AML-193 (cell line): ENCODE measurements around the gene MEG3.
"Not testable (repeated sequence)": the region's sequence is repeated elsewhere in the genome, so short reads cannot be mapped to it uniquely, and the experiment has no call there.

Source experiments
- DNase-seq, 2 experiments: peaks; one replicate each; lab custom pipeline; 2025; lab: John Stamatoyannopoulos, UW

MEG3 gene

GRCh38 chr14:100788942-100789341, 37.0 kb upstream of the MEG3 start:
- DNase-seq, result no peak

DNA sequence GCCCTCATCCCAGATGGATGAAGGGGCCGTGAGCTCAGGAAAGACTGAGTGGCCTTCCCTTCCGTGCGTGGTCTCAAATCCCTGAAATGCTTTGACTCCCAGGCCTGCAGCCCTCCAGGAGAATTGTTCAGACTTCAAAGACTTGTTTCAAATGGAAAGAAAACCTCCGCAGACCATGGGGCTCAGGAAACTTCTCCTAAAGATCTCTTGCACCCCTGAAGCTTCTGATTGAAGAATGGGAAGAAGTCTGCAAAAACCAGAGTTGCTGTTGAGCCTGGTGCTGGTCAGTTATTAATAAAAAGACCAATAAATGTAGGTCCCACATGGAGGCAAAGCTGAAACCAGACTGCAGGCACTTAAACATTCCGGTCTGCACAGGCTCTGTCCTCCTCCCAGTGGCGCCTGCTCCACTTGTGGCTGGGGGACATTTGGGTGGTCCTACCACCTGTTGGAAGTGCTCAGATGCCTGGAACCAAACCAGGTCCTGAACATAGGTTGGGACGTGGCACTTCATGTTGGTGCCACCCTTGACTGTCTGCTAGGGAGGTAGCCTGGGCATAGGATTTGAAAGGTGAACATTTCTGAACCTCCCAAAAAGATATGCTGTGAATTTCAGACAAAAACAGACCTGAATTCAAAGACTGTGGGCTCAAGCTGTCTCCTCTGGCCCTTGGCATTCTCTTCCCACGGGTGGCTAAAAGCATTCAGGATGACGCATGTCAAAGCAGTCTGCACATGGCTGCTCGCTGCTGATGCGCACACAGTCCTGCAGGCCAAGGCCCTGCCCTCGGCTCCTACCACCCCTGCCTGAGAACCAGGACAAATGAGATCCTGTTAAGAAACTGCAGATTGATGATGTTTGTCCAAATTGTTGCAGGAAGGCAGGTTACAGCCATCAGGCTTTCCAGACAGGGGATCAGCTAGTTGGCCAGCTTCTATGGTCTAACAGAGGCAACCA, 36.2 kb upstream of the MEG3 start:
- DNase-seq, result no peak

- no peak for DNase-seq
These were observed 35.2 kb upstream of the MEG3 start for GRCh38 chr14:100790502-100791347.

- DNase-seq, result no peak
These were observed 34.6 kb upstream of the MEG3 start for GRCh38 chr14:100791348-100791735.

- DNase-seq, result no peak
These were observed 33.9 kb upstream of the MEG3 start for GRCh38 chr14:100791995-100792394.

DNA sequence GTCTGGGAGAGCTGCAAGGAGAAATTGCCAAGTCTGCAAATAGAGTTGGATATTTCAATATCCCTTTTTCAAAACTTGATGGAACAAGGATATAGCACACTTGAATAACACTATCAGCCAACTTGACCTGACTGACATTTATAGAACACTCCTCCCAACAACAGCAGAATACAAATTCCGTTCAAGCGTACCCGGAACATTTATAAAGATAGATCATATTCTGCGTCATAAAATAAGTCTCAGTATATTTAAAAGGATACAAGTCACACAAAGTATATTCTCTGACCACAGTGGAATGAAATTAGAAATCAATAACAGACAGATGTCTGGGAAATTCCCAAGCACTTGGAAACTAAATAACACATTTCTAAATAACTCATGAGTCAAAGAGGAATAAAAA, 29.0 kb upstream of the MEG3 start:
- DNase-seq, result no peak

DNA sequence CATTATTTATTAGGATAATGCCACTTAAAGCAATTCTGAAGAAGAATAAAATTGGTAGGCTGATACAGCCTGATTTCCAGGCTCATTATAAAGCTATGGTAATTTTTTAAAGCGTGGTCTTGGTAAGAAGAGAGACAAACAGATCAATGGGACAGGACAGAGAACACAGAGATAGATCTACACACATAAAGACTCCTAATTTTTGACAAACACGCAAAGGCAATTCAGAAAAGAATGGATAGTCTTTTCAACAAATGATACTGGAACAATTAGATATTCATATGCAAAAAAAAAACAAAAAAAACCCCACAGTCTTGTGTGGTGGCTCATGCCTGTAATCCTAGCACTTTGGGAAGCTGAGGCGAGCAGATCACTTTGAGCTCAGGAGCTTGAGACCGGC, 25.9 kb upstream of the MEG3 start:
- no peak for DNase-seq

- DNase-seq, result not testable (repeated sequence)
These were observed 24.5 kb upstream of the MEG3 start for GRCh38 chr14:100801433-100801832.

DNA sequence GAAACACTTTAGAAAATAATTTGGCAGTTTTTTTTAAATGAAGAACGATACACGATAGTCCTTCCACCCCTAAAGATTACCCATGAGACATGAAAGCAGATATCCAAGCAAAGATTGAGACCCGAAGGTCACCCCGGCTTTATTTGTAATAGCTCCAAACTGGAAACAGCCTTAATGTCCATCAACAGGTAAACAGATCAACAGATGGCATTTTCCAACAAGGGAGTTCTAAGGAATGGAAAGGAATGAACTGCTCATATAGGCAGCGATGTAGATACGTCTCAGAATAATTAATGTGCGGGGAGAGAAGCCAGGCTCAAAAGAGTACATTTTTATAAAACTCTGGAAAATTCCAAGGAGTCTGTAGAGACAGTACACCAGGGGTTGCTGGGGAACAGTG, 23.7 kb upstream of the MEG3 start:
- DNase-seq, result no peak

GRCh38 chr14:100802766-100803165, 23.2 kb upstream of the MEG3 start:
- no peak for DNase-seq

DNA sequence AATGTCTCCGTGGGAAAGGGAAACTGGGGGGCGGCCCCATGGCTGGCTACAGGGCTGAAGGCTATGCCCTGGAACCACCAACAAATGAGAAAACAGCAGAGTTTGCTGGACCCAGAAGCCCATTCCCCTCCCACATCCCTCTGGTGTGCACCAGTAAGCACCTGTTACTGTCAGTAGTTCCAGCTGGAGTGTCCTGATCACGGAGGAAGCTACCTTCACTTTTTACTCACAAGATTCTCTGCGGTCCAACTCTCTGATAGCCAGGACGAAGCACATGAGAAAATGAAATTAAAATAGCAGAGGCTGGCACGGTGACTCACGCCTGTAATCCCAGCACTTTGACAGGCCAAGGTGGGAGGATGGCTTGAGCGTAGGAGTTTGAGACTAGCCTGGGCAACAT, 22.7 kb upstream of the MEG3 start:
- DNase-seq, result no peak

DNA sequence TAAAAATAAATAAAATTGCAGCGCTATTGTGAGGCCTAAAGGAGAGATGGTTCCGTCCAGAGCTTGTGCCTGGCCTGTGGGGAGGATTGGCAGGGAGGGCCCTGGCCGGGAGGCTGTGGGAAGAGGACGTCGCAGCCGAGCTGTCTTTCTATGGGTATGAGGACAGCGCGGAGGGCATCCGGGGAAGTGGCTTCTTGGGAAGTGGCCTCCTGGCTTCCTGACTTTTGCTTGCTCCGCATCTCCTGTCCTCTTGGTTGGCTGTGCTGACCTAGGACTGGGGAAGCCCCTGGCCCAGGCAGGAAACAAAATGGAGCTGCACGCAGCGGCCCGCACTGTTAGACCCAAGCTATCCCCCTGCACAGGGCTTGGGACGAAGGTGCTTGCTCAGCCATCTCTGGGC, 22.2 kb upstream of the MEG3 start:
- no peak for DNase-seq

GRCh38 chr14:100804138-100804537, 21.8 kb upstream of the MEG3 start:
- no peak for DNase-seq

- DNase-seq, result no peak
These were observed 21.2 kb upstream of the MEG3 start for GRCh38 chr14:100804558-100805309.

- DNase-seq, result no peak
These were observed 19.5 kb upstream of the MEG3 start for GRCh38 chr14:100806386-100806785.

GRCh38 chr14:100807496-100807895, 18.4 kb upstream of the MEG3 start:
- DNase-seq, result no peak

DNA sequence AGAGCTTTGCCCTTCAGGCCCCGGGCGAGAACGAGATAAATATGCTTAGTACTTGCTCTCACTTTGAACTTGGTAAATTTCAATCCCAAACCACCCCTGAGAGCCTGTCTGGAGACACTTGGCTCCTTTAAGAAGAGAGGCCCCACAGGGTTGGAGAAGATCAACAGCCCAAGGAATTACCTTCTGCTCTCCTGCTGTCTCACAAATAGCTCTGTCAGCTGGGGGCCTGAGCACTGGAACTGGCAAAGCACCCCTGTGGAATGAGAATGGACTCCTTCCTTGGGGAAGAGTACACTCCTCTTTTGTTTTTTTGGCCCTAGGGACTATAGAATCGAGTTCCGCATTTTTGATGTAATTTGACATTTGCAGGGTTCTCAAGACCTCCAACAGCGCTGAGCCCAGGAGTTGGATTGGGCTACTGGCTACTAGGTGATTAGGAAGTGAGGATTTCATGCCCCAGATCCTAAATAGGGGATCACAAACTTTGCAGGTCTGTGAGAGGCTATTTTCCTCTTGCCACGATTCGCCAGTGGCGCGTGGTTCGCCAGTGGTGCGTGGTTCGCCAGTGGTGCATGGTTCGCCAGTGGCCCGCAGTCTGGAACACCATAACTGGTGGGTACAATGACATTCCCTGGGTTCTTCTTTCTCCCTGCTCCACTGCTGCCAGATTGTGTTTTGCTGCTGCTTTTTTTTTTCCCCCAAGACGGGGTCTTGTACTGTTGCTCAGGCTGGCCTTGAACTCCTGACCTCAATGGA, 17.8 kb upstream of the MEG3 start:
- DNase-seq, result no peak

GRCh38 chr14:100810435-100810834, 15.5 kb upstream of the MEG3 start:
- no peak for DNase-seq

DNA sequence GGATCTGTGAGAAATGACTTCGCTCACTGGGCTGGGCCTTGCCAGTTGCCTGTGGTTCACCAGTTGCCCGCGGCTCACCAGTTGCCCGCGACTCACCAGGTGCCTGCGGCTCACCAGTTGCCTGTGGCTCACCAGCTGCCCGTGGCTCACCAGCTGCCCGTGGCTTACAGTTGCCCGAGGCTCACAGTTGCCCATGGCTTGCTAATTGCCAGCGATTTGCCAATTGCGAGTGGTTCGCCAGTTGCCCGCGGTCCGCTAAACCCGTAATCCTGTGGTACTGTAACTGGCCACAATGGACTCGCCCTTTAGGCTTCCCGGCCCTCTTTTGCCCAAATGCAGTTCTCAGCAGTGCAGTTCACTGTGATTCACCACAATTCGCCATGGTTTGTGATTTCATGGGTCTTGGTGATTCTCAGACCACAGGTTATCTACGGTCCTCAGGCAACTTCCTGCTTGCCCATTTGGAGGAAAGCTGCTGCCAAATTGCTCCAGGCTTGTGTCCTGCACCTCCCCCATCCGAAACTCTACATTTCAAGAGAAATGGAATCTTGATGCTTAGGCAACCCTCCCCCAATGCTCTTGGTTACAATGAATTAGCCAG, 15.0 kb upstream of the MEG3 start:
- no peak for DNase-seq

DNA sequence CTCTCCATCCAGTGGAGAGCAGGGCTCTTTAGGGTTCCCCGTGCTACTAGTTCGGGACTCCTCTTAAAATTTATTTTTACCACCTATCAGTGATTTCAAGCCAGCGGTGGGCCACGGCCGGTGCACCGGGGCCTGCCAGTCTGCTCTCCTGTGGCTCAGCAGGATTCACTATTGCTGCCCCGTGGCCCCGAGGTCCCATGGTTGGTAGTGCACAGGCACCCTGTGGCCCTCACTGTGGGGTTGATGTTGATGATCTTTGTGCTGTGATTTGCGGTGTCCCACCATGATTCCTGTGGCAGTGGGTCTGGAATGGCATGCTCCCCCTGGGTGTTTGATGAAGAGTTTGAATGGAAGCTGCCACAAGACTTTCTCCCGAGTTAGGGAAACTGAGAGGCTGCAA, 12.6 kb upstream of the MEG3 start:
- DNase-seq, result no peak
